ENCODE data around the gene DIAPH3. TPM values are rescaled to one million over a fixed set of nuclear protein-coding genes. Genes with fewer than 3 reads are reported as not detected.

DIAPH3 gene
- total and polyA plus RNA-seq, 2 of the 8 experiments (the other 6 are each of a cell fraction or from before 2014, with no cell fraction given) = 8.0 to 30.8 TPM

DNA sequence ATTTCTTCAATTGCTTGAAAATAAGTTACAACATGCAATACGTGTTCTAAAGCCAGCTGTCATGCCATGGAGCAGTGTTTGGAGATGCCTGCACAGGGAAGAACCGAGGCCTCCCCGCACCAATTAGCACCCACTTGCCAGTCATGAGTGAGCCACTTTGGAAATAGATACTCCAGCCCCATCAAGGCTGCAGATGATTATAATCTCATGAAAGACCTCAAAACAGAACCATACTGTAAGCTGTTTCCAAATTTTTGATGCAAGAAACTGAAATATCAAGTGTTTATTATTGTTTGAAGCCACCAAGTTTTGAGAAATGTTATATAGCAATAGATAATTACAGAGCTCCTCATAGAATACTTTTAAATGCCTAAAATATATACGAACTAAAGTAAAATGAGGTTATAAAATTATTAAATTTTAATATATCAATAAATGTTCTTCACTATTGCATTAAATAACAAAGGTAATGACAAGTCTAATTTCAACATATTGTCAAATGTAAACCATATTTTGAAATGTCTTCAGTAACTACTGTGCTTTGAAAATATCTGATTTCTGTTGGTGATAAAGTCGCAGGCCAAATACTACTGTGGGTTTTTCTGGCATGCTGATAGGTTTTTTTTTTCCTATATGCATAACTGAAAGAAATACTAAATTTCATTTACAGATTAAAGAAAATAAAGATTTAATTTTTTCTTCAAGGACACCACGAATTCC, 43.0 kb downstream of the DIAPH3 start (continued):
- no peak for TF ChIP-seq EP300 (IDR thresholded peaks at IDR 0.05; ENCODE audit: borderline replicate concordance in 1 of 2, low read depth in 2 of 2, low read length in 2 of 2)
- no peak for TF ChIP-seq TAF1 (IDR thresholded peaks at IDR 0.05; ENCODE audit: low read depth, low read length)
- TF ChIP-seq FOSL1 (IDR thresholded peaks at IDR 0.05; ENCODE audit: insufficient read depth, low read depth, low read length) = no peak
- no peak for TF ChIP-seq BRCA1 (IDR thresholded peaks at IDR 0.05; ENCODE audit: low read depth, low read length)

All from H1 (cell line).